GM12878 (cell line): ENCODE measurements around the gene SLC35E1. TPM values are rescaled to one million over a fixed set of nuclear protein-coding genes. Genes with fewer than 3 reads are reported as not detected.
A peak's percentile ranks its signal among the peaks of the same experiment; 100 is the strongest.

ENCODE experiments used
- ATF3 ChIP-seq: IDR thresholded peaks from 2 replicates; pipeline ENCODE4 v1.6.1; 2011; ENCODE audit warnings: low read depth, mild to moderate bottlenecking, low read length, moderate library complexity, borderline replicate concordance; ENCODE audit errors: extremely low read depth
- BCL11A ChIP-seq: IDR thresholded peaks from 2 replicates; pipeline ENCODE4 v1.6.1; 2011; ENCODE audit warnings: low read depth, low read length
- CBFB ChIP-seq: IDR thresholded peaks from 2 replicates; pipeline ENCODE4 v1.6.1; 2016; ENCODE audit warnings: antibody characterized with exemption, low read depth
- CBX5 ChIP-seq: sonication (generic); IDR thresholded peaks from 2 replicates; pipeline ENCODE4 v1.6.1; 2016; ENCODE audit warnings: low read depth, moderate library complexity, mild to moderate bottlenecking, inconsistent platforms
- FOXM1 ChIP-seq: IDR thresholded peaks from 2 replicates; pipeline ENCODE4 v1.6.1; 2012; ENCODE audit warnings: low read depth, mild to moderate bottlenecking, inconsistent platforms, low read length, moderate library complexity
- GABPA ChIP-seq: IDR thresholded peaks from 2 replicates; pipeline ENCODE4 v1.6.1; 2014; ENCODE audit warnings: antibody characterized with exemption, low read depth, mild to moderate bottlenecking, inconsistent platforms
- IKZF2 ChIP-seq, 2 experiments: fragments of 450-650 bp; IDR thresholded peaks; 2 replicates each; pipeline ENCODE4 v1.6.1; 2017; ENCODE audit warnings: mild to moderate bottlenecking in 2 of 2, moderate library complexity in 2 of 2
- JUND ChIP-seq: IDR thresholded peaks from 2 replicates; pipeline ENCODE4 v1.6.1; 2012; ENCODE audit warnings: low read depth, mild to moderate bottlenecking, low read length, improper control_type of control experiment, moderate library complexity
- SIX5 ChIP-seq: IDR thresholded peaks from 2 replicates; pipeline ENCODE4 v1.6.1; 2011; ENCODE audit warnings: mild to moderate bottlenecking, low read depth, low read length, moderate library complexity; ENCODE audit not compliant: severe bottlenecking
- SKIL ChIP-seq: fragments of 450-650 bp; IDR thresholded peaks from 2 replicates; pipeline ENCODE4 v1.6.1; 2017; ENCODE audit warnings: mild to moderate bottlenecking, low read depth, inconsistent platforms; ENCODE audit not compliant: poor library complexity, severe bottlenecking
- SMARCA5 ChIP-seq: fragments of 450-650 bp; IDR thresholded peaks from 2 replicates; pipeline ENCODE4 v1.6.1; 2017; ENCODE audit warnings: mild to moderate bottlenecking
- SREBF2 ChIP-seq: IDR thresholded peaks from 2 replicates; pipeline ENCODE4 v1.6.1; 2012; ENCODE audit warnings: mild to moderate bottlenecking, low read length
- TARDBP ChIP-seq: IDR thresholded peaks from 2 replicates; pipeline ENCODE4 v1.6.1; 2016; ENCODE audit warnings: borderline replicate concordance
- TCF12 ChIP-seq: IDR thresholded peaks from 2 replicates; pipeline ENCODE4 v1.6.1; 2011; ENCODE audit warnings: low read depth, mild to moderate bottlenecking, low read length
- ZBED1 ChIP-seq: IDR thresholded peaks from 2 replicates; pipeline ENCODE4 v1.6.1; 2016; ENCODE audit warnings: borderline replicate concordance
- ZNF274 ChIP-seq: IDR thresholded peaks from one replicate; pipeline ENCODE4 v1.8.0; 2011; ENCODE audit not compliant: insufficient read length, insufficient read depth
- polyA plus RNA-seq, 11 experiments: library from polyadenylated mRNA; depleted of rRNA in 4 of 11; unstranded in 6 of 11; stranded (reverse) in 5 of 11; fragments of >200 nt; fragmentation: Nextera tagmentation in 4 of 11; fragmentation: Illumina TruSeq in 1 of 11; extraction: Ambion mirVana in 4 of 11; extraction: Trizol in 1 of 11; gene quantifications; 1 replicate in 1 of 11; 2 replicates in 10 of 11; pipeline versions ENCODE4 v1.2.1 to v1.2.3, GENCODE V29; 2011 to 2016; ENCODE audit warnings: inconsistent platforms in 2 of 11, missing spikeins in 2 of 11, low read depth in 1 of 11
- total RNA-seq, 4 experiments: library from RNA; depleted of rRNA in 3 of 4; stranded (reverse); fragments of >200 nt in 3 of 4; fragmentation: Illumina TruSeq in 1 of 4; extraction: Trizol in 1 of 4; gene quantifications; 2 replicates each; pipeline versions ENCODE4 v1.2.1 to v1.2.3, GENCODE V29; 2013 to 2021
- TF ChIP-seq, protein P1 (sequence below): fragments of 450-650 bp; IDR thresholded peaks from 2 replicates; pipeline ENCODE4 v1.6.1; 2017; ENCODE audit warnings: mild to moderate bottlenecking, moderate library complexity
- TF ChIP-seq, protein P2 (sequence below): IDR thresholded peaks from 2 replicates; pipeline ENCODE4 v1.6.1; 2012; ENCODE audit warnings: improper control_type of control experiment, low read depth, low read length; ENCODE audit not compliant: insufficient replicate concordance

The SLC35E1 gene
- total and polyA plus RNA-seq, 10 of the 15 experiments (the other 5 are each of a cell fraction or from before 2014, with no cell fraction given) = 11.3 to 37.7 (median 22.1) TPM

DNA sequence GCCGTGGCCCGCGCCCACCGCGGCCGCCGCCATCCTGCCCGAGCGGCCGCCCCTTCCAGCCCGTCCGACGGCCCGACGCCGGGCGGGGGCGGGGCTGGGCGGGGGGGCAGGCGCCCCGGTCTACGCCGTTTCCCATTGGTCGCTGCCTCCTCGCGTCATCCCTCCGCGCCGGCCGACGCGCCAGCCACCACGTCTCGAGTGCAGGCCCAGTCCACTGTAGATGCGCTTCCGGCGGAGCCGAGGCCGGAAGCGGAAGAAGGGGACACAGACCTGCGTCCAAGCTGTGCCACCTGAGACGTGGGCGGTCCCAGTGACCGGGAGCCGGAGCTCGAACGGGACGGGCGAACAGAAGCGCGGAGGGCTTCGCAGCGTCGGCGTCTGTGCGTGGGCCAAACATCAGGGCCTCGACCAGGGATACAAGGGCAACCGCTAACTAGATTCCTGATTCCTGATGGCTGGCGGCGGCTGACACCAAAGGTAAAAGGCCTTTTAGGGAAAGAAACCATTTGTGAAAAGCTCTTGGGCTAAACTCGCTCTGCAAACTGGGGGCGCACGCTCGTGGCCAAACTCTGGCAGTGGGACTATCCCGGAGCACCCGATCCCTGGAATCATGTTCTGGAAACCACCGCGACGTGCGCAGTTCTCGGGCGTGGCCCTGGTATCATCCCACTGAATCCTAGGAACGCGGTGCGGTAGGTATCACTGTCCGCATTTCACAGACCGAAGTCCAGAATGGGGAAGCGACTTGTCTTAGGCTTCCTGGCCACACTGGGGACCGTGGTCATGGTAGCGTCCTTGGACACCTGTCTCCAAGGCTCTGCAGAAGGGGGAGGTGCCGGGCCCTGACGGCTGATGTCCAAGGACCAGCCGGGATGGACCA lies at the start of gene SLC35E1 (continued):
- TF ChIP-seq, protein P1, sequence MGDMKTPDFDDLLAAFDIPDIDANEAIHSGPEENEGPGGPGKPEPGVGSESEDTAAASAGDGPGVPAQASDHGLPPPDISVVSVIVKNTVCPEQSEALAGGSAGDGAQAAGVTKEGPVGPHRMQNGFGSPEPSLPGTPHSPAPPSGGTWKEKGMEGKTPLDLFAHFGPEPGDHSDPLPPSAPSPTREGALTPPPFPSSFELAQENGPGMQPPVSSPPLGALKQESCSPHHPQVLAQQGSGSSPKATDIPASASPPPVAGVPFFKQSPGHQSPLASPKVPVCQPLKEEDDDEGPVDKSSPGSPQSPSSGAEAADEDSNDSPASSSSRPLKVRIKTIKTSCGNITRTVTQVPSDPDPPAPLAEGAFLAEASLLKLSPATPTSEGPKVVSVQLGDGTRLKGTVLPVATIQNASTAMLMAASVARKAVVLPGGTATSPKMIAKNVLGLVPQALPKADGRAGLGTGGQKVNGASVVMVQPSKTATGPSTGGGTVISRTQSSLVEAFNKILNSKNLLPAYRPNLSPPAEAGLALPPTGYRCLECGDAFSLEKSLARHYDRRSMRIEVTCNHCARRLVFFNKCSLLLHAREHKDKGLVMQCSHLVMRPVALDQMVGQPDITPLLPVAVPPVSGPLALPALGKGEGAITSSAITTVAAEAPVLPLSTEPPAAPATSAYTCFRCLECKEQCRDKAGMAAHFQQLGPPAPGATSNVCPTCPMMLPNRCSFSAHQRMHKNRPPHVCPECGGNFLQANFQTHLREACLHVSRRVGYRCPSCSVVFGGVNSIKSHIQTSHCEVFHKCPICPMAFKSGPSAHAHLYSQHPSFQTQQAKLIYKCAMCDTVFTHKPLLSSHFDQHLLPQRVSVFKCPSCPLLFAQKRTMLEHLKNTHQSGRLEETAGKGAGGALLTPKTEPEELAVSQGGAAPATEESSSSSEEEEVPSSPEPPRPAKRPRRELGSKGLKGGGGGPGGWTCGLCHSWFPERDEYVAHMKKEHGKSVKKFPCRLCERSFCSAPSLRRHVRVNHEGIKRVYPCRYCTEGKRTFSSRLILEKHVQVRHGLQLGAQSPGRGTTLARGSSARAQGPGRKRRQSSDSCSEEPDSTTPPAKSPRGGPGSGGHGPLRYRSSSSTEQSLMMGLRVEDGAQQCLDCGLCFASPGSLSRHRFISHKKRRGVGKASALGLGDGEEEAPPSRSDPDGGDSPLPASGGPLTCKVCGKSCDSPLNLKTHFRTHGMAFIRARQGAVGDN = no peak; the same call in 1 of the 2 replicates
- TF ChIP-seq SKIL (no peak), SREBF2 (no peak), JUND (no peak), CBFB (no peak), BCL11A (no peak), ATF3 (peak; percentile 92), FOXM1 (no peak), ZBED1 (no peak), SIX5 (peak; percentile 69), SMARCA5 (no peak), TCF12 (peak; percentile 50; the same call in 1 of the 2 replicates), IKZF2 (IDR thresholded peaks at IDR 0.05) (peak in 1 of 2 experiments; percentile 18; a peak in 1 of 4 replicates), ZNF274 (no peak), TARDBP (peak; percentile 54; the same call in 1 of the 2 replicates), CBX5 (no peak), GABPA (peak; percentile 90)
- TF ChIP-seq, protein P2, sequence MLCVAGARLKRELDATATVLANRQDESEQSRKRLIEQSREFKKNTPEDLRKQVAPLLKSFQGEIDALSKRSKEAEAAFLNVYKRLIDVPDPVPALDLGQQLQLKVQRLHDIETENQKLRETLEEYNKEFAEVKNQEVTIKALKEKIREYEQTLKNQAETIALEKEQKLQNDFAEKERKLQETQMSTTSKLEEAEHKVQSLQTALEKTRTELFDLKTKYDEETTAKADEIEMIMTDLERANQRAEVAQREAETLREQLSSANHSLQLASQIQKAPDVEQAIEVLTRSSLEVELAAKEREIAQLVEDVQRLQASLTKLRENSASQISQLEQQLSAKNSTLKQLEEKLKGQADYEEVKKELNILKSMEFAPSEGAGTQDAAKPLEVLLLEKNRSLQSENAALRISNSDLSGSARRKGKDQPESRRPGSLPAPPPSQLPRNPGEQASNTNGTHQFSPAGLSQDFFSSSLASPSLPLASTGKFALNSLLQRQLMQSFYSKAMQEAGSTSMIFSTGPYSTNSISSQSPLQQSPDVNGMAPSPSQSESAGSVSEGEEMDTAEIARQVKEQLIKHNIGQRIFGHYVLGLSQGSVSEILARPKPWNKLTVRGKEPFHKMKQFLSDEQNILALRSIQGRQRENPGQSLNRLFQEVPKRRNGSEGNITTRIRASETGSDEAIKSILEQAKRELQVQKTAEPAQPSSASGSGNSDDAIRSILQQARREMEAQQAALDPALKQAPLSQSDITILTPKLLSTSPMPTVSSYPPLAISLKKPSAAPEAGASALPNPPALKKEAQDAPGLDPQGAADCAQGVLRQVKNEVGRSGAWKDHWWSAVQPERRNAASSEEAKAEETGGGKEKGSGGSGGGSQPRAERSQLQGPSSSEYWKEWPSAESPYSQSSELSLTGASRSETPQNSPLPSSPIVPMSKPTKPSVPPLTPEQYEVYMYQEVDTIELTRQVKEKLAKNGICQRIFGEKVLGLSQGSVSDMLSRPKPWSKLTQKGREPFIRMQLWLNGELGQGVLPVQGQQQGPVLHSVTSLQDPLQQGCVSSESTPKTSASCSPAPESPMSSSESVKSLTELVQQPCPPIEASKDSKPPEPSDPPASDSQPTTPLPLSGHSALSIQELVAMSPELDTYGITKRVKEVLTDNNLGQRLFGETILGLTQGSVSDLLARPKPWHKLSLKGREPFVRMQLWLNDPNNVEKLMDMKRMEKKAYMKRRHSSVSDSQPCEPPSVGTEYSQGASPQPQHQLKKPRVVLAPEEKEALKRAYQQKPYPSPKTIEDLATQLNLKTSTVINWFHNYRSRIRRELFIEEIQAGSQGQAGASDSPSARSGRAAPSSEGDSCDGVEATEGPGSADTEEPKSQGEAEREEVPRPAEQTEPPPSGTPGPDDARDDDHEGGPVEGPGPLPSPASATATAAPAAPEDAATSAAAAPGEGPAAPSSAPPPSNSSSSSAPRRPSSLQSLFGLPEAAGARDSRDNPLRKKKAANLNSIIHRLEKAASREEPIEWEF = no peak
